HG03439 (cell line): ENCODE measurements around the gene CCDC121.

ENCODE experiments used
- ATAC-seq: cut with Tn5 transposase; IDR thresholded peaks from one replicate; pipeline ENCODE4 v1.9.1; 2021; ENCODE audit warnings: mild to moderate bottlenecking, moderate library complexity; ENCODE audit not compliant: unreplicated experiment

CCDC121 gene, protein sequence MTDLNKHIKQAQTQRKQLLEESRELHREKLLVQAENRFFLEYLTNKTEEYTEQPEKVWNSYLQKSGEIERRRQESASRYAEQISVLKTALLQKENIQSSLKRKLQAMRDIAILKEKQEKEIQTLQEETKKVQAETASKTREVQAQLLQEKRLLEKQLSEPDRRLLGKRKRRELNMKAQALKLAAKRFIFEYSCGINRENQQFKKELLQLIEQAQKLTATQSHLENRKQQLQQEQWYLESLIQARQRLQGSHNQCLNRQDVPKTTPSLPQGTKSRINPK

DNA sequence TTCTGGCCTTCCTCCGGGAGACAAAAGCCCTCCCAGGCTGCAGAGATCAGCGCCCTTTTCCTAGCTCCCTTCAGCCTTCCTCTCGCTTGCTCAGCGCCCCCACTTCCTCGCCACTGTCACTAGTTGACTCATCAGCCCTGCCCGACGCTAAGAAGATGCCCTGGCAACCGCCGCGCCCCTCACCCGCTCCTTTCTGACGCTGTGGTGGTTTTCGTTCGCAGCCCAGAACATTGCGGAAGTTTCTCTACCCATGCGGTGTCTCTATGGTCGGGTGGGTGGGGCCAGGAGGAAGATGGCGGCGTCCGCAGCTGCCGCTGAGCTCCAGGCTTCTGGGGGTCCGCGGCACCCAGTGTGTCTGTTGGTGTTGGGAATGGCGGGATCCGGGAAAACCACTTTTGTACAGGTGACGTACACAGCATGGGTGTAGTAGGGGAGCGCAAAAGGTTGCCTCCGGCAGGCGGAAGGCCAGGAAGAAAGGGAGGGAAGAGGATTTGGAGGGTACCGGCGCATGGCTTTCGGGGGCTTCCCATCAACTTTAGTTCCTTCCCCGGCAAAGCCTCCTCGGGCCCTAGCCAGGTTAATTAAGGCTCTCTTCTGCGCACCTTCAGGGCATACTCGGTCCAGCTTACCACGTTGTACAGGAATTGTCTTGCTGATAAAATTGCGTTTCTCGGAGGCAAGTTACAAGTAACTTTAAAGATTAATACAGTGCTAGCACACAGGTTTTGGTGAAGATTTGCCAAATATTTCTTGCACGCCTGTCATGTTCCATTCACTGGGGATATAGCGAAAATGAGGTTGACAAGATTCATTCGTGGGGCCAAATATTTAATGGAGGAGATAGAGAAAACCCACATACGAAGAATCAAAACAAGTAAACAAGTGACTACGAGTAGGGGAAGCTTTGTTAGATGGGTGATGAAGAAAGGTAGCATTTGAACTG lies at the start of gene CCDC121, which contains the start of gene GPN1:
Gene CCDC121 (minus strand): TSS at position 246 of the 943 bp plus-strand sequence. CDS start 1,213 bp downstream, outside the sequence.
Gene GPN1 (plus strand): TSS at position 284 of the 943 bp plus-strand sequence. CDS start 9 bp downstream, at position 293.
- peak; percentile 97 for ATAC-seq

DNA sequence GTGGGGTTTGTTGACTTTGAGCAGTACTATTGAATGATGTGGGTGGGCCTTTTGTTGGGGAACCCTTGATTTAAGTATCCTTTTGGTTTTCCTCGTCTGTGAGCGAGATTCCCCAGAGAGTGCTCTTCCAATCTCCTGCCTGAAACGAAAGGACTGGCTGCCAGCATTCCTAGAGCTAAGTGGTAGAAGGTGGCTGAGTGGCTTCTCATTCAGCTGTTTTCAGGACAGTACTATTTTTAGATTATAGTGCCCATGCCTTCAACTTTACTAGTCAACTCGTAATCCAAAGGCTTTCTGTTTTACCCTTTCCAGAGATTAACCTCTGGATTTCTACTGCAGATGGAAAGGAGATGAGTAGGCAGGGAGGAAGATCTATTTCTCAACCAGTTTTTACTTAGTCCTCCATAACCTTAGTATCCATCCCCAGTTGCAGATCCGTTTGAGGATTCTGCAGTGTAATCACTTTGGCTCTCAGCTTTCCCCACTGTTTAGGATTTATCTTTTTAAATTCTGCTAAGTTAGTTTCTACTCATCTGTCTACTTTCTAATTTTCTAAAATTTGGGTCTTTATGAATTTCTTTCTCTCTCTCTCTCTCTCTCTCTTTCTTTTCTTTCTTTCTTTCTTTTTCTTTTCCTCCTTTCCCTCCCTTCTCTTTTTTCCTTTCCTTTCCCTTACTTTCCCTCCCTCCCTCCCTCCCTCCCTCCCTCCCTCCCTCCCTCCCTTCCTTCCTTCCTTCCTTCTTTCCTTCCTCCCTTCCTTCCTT lies 44.1 kb upstream of the CCDC121 start:
- no peak for ATAC-seq

DNA sequence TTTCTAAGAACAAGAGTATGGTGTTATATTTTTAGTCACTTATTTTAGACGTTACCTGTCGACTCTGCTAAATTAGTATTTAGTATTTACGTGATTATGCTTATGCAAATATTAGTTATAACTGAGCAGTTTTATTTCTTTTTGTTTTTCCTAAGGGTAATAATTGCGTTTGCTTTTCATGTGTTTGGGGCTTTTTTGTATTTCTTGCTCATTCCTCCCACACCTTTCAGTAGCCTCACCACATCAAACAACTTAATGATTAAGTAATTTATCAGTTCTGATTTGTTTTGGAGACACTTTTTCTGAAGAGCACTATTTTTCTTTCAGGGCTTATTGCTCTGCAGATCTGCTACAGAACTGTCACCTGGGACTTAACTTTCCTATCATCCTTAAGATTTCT lies 42.4 kb upstream of the CCDC121 start:
- no peak for ATAC-seq

DNA sequence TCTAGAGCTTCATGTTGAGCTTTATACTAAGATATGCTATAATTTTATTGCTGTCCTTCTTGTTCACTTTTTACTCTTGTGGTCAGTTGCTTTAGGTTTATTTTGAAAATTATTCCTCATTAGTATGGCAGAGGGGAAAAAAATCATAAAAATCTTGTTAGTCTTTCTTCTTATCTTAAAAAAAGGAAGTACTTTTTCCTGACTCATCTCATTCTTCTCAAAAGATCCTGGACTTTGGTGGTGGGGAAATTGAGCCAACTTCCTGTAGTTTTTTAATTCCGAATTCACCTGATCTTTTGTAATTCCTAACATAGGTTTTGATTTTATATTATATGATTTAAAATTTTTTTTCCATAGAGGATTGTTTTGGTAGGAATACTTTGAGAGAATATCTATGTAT lies 38.6 kb upstream of the CCDC121 start:
- no peak for ATAC-seq

DNA sequence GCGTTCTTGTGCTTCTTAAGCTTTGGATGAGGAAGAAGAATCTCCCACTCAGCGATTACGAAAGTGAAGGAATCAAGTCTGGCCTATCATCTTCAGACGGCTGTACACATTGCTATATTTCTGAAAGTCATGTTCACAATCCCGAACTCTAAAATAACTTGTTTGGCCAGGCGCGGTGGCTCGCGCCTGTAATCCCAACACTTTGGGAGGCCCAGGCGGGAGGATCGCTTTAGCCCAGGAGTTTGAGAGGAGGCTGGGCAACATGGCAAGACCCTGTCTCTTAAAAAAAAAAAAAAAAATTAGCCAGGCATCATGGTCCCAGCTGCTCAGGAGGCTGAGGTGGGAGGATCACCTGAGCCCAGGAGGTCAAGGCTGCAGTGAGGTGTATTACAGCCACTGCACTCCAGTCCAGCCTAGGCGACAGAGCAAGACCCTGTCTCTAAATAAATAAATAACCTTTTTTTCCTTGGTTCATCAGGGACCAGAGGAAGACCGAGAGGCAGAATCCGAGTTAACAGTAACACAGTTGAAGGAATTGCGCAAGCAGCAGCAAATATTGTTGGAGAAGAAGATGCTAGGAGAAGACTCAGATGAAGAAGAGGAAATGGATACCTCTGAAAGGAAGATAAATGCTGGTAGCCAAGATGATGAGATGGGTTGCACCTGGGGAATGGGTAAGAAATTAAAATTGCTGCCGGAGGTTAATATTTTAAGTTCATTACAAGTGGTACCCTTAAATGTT lies 36.0 kb upstream of the CCDC121 start:
- no peak for ATAC-seq

DNA sequence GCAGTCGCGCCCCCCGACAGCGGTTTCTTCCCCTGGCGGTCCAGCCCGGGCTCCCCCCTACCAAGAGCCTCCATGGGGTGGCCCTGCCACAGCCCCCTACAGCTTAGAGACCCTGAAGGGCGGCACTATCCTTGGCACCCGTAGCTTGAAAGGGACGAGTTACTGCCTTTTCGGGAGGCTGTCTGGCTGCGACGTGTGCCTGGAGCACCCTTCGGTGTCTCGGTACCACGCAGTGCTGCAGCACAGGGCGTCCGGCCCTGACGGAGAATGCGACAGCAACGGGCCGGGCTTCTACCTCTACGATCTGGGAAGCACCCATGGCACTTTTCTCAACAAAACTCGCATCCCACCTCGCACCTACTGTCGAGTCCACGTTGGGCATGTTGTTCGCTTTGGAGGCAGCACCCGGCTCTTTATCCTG lies 35.4 kb upstream of the CCDC121 start:
- ATAC-seq = peak; percentile 8

DNA sequence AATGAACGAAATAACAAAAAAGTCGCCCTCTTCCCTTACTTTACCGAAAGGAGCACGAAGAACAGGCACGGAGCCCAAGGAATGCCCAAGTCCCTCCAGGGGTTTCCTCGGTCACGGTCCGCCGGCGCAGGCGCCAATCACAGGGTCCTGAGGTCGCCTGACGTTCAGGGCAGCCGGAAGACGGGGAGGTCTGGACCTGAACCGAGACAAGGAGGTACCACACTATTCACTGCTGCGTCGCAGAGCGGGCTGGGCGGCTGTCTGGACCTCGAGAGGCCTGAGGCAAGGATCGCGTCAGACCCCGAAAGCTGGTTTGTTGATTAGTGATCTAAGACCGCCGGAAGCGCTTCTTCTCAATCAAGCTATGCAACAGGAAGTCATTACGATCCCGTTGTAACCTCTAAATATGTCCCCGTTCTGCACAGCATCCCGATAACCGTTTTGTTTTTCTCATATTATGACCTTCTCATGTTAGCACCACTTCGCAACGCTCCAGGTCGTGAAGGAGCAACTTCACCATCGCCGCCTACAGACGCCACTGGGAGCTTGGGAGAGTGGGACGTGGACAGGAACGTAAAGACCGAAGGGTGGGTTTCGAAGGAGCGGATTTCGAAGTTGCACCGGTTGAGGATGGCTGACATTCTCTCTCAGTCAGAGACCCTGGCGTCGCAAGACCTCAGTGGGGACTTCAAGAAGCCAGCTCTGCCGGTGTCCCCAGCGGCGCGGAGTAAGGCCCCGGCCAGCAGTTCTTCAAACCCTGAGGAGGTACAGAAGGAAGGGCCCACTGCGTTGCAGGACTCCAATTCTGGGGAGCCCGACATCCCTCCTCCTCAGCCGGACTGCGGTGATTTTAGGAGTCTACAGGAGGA lies 34.7 kb upstream of the CCDC121 start, which contains the start of the genes SLC4A1AP and SUPT7L:
Gene SLC4A1AP (plus strand): TSS at position 605 of the 869 bp plus-strand sequence. CDS start 26 bp downstream, at position 631.
Gene SUPT7L (minus strand): TSS at position 330 of the 869 bp plus-strand sequence. CDS start 1,422 bp downstream, outside the sequence.
- peak; percentile 74 for ATAC-seq

DNA sequence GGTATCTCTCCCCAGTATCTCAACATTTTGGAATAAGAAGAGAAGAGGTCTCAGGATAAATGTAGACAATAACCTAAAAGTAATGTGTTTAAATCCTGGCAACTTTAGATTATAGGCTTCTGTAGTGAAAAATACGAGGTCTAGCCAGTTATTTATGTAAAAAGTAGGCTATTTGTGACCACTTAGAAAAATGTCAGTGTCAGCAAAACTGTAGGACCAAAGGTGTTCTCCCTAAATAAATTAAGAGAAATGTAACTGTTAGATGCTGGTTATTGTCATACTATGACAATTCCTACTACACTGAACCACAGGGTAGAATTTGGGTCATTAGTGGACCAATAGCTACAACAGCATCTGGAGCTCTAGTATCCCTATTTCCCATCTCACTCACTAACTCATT lies 32.6 kb upstream of the CCDC121 start:
- ATAC-seq = no peak

DNA sequence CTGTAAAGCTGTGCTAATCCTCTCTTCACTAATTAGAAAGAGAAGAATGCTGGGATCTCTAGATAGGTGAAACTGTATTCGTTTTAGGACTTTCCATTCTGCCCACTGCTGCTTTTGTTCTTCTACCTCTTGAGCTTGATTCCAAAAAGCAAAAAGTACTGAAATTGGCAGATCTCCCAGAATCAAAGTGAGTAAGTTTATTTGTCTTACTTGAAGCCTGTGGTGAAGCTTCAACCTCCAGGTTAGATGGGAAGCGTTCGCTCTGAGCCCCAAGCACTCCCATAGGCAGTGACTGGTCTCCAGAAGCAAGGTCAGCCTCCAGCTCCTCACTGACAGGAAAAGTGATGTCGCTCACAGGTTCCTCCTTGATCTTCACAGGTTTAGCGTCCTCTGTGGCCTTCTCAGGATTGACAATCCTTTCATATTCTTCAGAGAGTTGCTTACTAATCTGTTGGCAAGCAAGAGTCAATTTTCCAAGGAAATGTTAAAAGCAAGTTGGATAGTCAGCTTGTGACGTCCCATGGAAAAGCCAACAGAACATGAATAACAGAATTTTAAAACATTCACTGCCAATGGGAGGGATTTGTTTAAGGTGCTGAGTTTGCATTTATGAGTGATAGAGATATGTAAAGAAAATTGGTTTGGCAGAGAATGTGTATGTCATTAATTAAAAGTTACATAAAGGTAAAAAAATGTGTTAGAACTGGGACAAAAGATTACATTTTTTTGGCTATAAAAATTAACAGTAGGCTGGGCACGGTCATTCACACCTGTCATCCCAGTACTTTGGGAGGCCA lies 26.5 kb upstream of the CCDC121 start:
- no peak for ATAC-seq

DNA sequence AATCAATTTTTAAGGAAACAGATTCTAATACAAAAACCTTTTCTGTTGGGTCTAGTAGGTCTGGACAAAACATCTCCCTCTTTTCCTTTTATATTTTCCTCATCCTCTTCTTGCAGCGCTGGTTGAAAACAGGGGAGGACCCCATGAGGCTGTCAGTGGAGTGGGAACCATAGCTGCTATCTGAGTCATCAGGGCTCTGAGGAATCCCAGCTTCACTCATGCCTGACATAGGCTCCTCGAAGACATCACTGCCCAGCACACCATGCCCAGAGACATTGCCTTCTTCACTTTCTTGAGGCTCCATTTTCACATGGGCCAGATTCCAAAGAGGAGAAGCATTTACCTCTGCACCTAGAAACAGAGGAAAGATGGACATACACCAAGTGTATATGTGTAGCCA lies 24.6 kb upstream of the CCDC121 start:
- ATAC-seq = no peak

DNA sequence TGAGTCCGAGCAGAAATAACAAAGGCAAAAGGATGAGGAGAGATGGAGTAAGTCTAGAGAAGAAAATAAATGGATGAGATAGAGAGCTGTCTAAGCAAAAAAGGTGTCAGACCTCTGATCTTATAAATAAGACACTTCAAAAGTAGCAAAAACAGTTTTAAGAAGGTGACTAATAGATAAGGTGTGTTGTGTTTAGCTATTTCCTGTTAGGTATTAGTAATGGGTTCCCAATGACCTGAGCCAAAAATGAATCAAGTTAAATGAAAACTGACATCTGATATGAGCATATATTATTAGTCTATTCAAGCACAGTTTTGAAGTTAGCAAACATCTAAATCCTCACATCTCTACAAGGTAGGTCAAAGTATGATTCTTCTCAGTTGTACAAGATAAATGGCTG lies 24.0 kb upstream of the CCDC121 start:
- no peak for ATAC-seq

DNA sequence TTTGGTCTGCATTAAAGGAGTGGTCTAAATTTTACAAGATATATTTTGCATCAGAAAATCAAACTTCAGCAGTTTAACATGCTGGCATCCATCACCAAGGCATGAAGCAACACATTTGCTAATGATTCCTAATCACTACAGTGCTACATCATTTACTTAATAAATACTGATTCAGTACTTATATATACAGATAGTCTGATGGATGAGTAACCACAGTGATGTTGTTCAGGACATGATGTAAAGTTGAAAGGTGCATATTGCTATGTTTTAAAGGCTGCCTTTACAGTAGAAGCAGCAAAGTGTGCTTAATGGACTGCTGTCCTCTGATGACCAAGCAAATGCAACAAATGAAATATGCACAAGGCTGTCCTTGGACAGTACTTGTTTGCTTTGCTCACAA lies 23.5 kb upstream of the CCDC121 start:
- ATAC-seq = no peak

DNA sequence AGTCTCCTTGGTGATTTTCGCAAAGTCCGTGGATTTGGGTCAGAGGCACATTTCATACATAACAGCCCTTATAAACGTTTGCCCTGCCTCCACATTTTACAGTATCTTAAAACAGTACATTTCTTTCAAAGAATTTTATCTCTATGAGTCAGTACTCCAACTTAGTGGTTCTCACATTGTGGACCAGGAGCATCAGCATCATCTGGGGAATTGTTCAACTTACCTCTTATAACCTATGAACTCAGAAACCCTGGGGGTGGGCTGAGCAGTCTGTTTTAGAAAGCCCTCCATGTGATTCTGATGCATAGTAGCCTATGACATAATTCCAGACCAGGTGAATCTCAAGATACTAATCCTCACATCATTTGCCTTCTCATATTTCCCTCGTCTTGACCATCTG lies 22.2 kb upstream of the CCDC121 start:
- no peak for ATAC-seq

DNA sequence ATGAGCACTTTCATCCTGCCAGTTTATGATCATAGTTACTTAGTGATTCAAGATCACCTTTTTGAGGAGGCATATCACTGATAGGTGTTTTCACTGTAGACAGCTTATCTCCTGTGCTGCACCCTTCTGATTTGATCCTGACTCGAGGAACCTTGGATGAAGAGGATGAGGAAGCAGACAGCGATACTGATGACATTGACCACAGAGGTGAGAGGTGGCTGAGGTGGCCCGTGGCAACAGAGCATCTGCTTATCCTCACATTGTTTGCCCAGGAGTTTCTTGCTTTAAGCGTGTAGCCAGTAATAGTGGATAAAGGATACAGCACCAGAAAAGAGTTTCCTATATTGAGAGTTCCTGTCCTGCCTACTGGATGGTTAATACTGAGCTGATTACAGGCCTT lies 18.9 kb upstream of the CCDC121 start:
- ATAC-seq = no peak

DNA sequence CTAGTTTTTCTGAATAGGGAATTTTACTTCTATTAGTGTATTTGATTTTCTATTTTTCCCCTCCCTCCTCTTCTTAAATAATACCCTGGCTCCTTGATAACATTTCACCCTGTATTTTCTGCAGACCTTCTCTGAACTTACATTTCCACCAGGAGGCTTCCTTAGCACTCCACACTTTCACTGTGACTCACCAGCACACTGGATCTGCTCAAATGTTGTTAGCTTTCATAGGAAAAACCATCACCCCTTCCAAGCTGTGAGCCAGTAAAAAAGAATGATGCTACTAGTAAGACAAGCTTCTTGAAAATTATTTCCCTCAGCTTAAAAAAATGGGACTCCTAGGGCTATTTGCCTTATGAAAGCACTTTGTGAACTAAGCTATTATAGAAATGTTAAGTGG lies 18.5 kb upstream of the CCDC121 start:
- no peak for ATAC-seq

DNA sequence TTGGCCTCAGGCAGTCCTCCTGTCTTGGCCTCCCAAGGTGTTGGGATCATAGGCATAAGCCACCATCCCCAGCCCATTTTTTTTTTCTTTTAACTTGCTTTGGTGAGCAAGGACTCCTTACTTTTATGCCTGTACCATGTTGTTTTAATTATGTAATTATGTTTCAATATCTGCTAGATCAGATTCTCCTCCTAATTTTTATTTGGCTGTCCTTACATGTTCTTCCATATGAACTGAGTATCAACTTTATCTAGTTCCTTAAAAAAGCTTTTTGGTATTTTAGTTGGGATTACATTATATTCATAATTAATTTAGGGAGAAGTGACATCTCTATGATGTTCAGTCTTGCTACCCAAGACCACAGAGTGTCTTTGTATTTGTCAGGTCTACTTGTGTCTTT lies 16.4 kb upstream of the CCDC121 start:
- ATAC-seq = no peak

DNA sequence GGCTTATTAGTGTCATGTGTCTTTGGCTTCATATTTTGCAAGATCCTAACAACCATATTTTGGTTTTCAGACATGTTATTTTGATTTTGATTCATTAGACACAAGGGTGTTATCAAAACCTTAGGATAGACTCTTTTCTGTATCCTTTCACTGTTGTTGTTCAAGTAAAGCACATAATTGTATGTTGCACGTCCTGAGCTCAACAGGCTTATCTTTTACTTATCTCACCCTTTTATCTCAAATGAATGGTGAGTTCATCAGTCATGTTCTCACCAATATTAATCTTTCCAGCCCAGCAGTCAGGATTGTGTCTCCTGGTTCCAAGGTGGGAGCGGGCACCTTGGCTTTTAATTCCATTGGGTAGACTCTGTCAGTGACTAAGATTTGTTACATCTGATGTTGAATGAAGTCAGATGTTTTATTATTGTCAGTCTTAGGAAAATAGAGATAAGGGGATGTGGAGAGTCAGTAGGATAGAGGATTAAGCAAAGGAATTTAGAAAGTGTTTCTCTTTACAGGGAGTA lies 12.0 kb upstream of the CCDC121 start:
- ATAC-seq = no peak

DNA sequence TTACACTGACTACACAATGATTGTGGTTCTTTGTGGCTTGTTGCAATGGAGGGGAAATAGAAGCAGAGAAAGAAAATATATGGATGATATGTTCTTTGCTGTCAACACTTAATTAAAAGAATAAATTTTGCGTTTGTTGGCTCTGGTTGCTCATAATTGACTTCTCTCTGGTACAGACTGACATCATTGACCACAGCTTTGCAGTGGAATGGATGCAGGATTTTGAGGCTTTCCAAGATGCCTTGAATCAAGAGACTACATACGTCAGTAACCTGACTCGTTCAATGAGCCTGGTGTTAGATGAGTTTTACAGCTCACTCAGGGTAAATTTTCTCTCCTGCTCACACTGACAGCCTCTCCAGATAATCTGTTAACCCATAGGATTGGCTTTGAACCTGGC lies 9.9 kb upstream of the CCDC121 start:
- no peak for ATAC-seq
